IMR-90 (cell line): ENCODE data around the gene DDX10. TPM values are rescaled to one million over a fixed set of nuclear protein-coding genes. Genes with fewer than 3 reads are reported as not detected.

Experiments
- ATAC-seq: fragments of 200-7000 bp; cut with Tn5 transposase; 2 replicates; pipeline ENCODE4 v1.9.1; 2020; ENCODE audit warnings: low read depth, mild to moderate bottlenecking, moderate library complexity
- BruUV-seq: library from RNA; stranded (reverse); fragments of 400-500 nt; replicated peaks from 2 replicates; lab custom pipeline; 2021; lab: Mats Ljungman, UMichigan
- CTCF ChIA-PET: fragments of 300-600 bp; formaldehyde crosslinking; extraction: SDS; loops from one replicate; lab custom pipeline; 2021; ENCODE audit warnings: antibody characterized with exemption; lab: Yijun Ruan, JAX
- POLR2A ChIA-PET: fragments of 300-600 bp; sonication (Branson Sonifier 250); formaldehyde crosslinking; loops from one replicate; lab custom pipeline; 2022; ENCODE audit warnings: antibody characterized with exemption; ENCODE audit not compliant: unreplicated experiment; lab: Charles Lee
- DNase-seq: peaks from one replicate; pipeline ENCODE4 v3.0.0; 2013
- H2AFZ ChIP-seq: replicated peaks from 2 replicates; pipeline ENCODE3; 2013; ENCODE audit warnings: low read length, mild to moderate bottlenecking; ENCODE audit not compliant: poor library complexity
- H2AK5ac ChIP-seq: 2 replicates; pipeline ENCODE4 v1.6.1; 2013; ENCODE audit warnings: low read depth, low read length, inconsistent platforms
- H2AK9ac ChIP-seq: replicated peaks from 2 replicates; pipeline ENCODE3; 2013; ENCODE audit warnings: mild to moderate bottlenecking, low read depth, low read length, moderate library complexity; ENCODE audit not compliant: poor library complexity
- H2BK120ac ChIP-seq: 2 replicates; pipeline ENCODE4 v1.6.1; 2013; ENCODE audit warnings: low read depth, low read length, inconsistent platforms
- H2BK15ac ChIP-seq: 3 replicates; pipeline ENCODE4 v1.6.1; 2013; ENCODE audit warnings: low read depth, low read length, inconsistent platforms
- H2BK20ac ChIP-seq: 2 replicates; pipeline ENCODE4 v1.6.1; 2013; ENCODE audit warnings: low read depth, mild to moderate bottlenecking, inconsistent platforms, low read length, moderate library complexity
- H2BK5ac ChIP-seq: 2 replicates; pipeline ENCODE4 v1.6.1; 2013; ENCODE audit warnings: mild to moderate bottlenecking, low read depth, low read length, inconsistent platforms; ENCODE audit not compliant: poor library complexity, severe bottlenecking
- H3K14ac ChIP-seq: replicated peaks from 2 replicates; pipeline ENCODE4 v1.6.1; 2013; ENCODE audit warnings: low read depth, low read length, inconsistent platforms
- H3K18ac ChIP-seq: 2 replicates; pipeline ENCODE4 v1.6.1; 2013; ENCODE audit warnings: low read depth, low read length, control low read depth
- H3K23ac ChIP-seq: 2 replicates; pipeline ENCODE4 v1.6.1; 2013; ENCODE audit warnings: low read depth, low read length, inconsistent platforms
- H3K27ac ChIP-seq: 2 replicates; pipeline ENCODE4 v1.5.1; 2013; ENCODE audit warnings: mild to moderate bottlenecking, control low read depth, low read length; ENCODE audit not compliant: insufficient read depth
- H3K27me3 ChIP-seq: 2 replicates; pipeline ENCODE4 v1.6.1; 2013; ENCODE audit warnings: low read length; ENCODE audit not compliant: control insufficient read depth, insufficient read depth
- H3K36me3 ChIP-seq: 2 replicates; pipeline ENCODE4 v1.6.1; 2013; ENCODE audit warnings: low read length, mixed read lengths; ENCODE audit not compliant: control insufficient read depth, insufficient read depth
- H3K4ac ChIP-seq: 2 replicates; pipeline ENCODE4 v1.6.1; 2013; ENCODE audit warnings: low read depth, low read length, inconsistent platforms
- H3K4me1 ChIP-seq: 2 replicates; pipeline ENCODE4 v1.6.1; 2013; ENCODE audit warnings: low read length, mixed read lengths; ENCODE audit not compliant: control insufficient read depth, insufficient read depth
- H3K4me2 ChIP-seq: 2 replicates; pipeline ENCODE4 v1.6.1; 2013; ENCODE audit warnings: low read depth, mild to moderate bottlenecking, control low read depth, low read length, moderate library complexity
- H3K4me3 ChIP-seq: 2 replicates; pipeline ENCODE4 v1.5.1; 2013; ENCODE audit warnings: low read depth, mild to moderate bottlenecking, control low read depth, low read length, moderate library complexity; ENCODE audit not compliant: insufficient read depth
- H3K56ac ChIP-seq: 2 replicates; pipeline ENCODE4 v1.6.1; 2013; ENCODE audit warnings: low read length, inconsistent platforms; ENCODE audit not compliant: insufficient read depth; ENCODE audit errors: extremely low read depth
- H3K79me1 ChIP-seq, 2 experiments: 2 replicates each; pipeline ENCODE4 v1.6.1; 2013; ENCODE audit warnings: low read length in 2 of 2, inconsistent platforms in 1 of 2, low read depth in 1 of 2
- H3K9ac ChIP-seq: 2 replicates; pipeline ENCODE4 v1.6.1; 2013; ENCODE audit warnings: low read depth, low read length, control low read depth
- H3K9me1 ChIP-seq: 2 replicates; pipeline ENCODE4 v1.6.1; 2013; ENCODE audit warnings: low read length, inconsistent platforms; ENCODE audit not compliant: insufficient read depth
- H3K9me3 ChIP-seq: 2 replicates; pipeline ENCODE4 v1.6.1; 2013; ENCODE audit warnings: low read length; ENCODE audit not compliant: control insufficient read depth, insufficient read depth
- H4K20me1 ChIP-seq: 2 replicates; pipeline ENCODE4 v1.6.1; 2013; ENCODE audit warnings: low read length, inconsistent platforms; ENCODE audit not compliant: insufficient read depth
- H4K5ac ChIP-seq: 2 replicates; pipeline ENCODE4 v1.6.1; 2013; ENCODE audit warnings: mild to moderate bottlenecking, low read depth, low read length, control low read depth
- H4K8ac ChIP-seq, 2 experiments: 2 replicates each; pipeline ENCODE4 v1.6.1; 2013; ENCODE audit warnings: low read depth in 2 of 2, low read length in 2 of 2, control low read depth in 1 of 2, inconsistent platforms in 1 of 2
- H4K91ac ChIP-seq: 2 replicates; pipeline ENCODE4 v1.6.1; 2013; ENCODE audit warnings: low read depth, low read length, inconsistent platforms; ENCODE audit not compliant: insufficient read depth
- MAZ ChIP-seq: IDR thresholded peaks from 2 replicates; pipeline ENCODE4 v1.6.1; 2012; ENCODE audit warnings: low read depth, mild to moderate bottlenecking, low read length, improper control_type of control experiment, moderate library complexity, borderline replicate concordance
- RCOR1 ChIP-seq: IDR thresholded peaks from 2 replicates; pipeline ENCODE4 v1.6.1; 2012; ENCODE audit warnings: mild to moderate bottlenecking, low read length, improper control_type of control experiment; ENCODE audit not compliant: insufficient replicate concordance
- WGBS, 2 experiments: methylation state at CpG; one replicate each; pipeline versions ENCODE4 v1.1.5 to v1.1.7; 2013; ENCODE audit warnings: missing lambda C conversion rate in 2 of 2; ENCODE audit not compliant: insufficient read length in 1 of 2; ENCODE audit errors: extremely low coverage in 2 of 2; 5-methylcytosine and 5-hydroxymethylcytosine counted together
- dilution Hi-C: fragments of 300-500 bp; cut with HindIII; formaldehyde crosslinking; loops from one replicate; pipeline ENCODE4 v1.14.3; 2018; ENCODE audit warnings: low sequenced_read_pairs; ENCODE audit not compliant: unreplicated experiment
- in situ Hi-C: fragments of 300-500 bp; cut with MboI; formaldehyde crosslinking; loops from 3 replicates; pipeline ENCODE4 v1.14.3; 2019; ENCODE audit warnings: low sequenced_read_pairs, inconsistent platforms, mixed read lengths
- intact Hi-C: fragments of 100-400 bp; cut with micrococcal nuclease; formaldehyde crosslinking; loops from 2 replicates; pipeline ENCODE4 v1.10.0; 2022
- polyA plus RNA-seq, 3 experiments: library from polyadenylated mRNA; depleted of rRNA; stranded (reverse); fragments of >200 nt; gene quantifications; 2 replicates each; pipeline ENCODE4 v1.2.3, GENCODE V29; 2012; ENCODE audit warnings: low replicate concordance in 1 of 3
- total RNA-seq: library from RNA; depleted of rRNA; stranded (reverse); fragments of >200 nt; gene quantifications from 2 replicates; pipeline ENCODE4 v1.2.3, GENCODE V29; 2012

Gene DDX10
- total and polyA plus RNA-seq, 2 of the 4 experiments (the other 2 are of a cell fraction) = 20.0 to 31.9 TPM

GRCh38 chr11:108817976-108818375 lies 153.1 kb downstream of the DDX10 start:
- dilution Hi-C loops (no loop called here), intact Hi-C loops (no loop called here), in situ Hi-C loops (no loop called here)
- DNase-seq (no peak), ATAC-seq (no peak)
- Histone ChIP-seq H4K91ac (no peak overlapping the region), H2BK15ac (no peak overlapping the region), H3K9me3 (no peaks in the 10 kb centered on the region), H3K18ac (no peak overlapping the region), H3K4me3 (no peak overlapping the region), H3K4me1 (no peaks in the 10 kb centered on the region), H3K23ac (no peak overlapping the region), H3K14ac (no peak overlapping the region), H2AFZ (no peak overlapping the region), H2BK5ac (no peak overlapping the region), H3K9ac (no peak overlapping the region), H3K27ac (no peak overlapping the region), H2BK20ac (no peak overlapping the region), H3K79me1 (peaks cover 5 to 8% of the 10 kb centered on the region in 2 experiments; a peak in 2 of 4 replicates), H3K36me3 (no peaks in the 10 kb centered on the region), H3K56ac (no peak overlapping the region), H2AK5ac (no peak overlapping the region), H4K8ac (no peak overlapping the region), H2AK9ac (no peak overlapping the region), H4K5ac (no peak overlapping the region), H3K9me1 (no peaks in the 10 kb centered on the region), H3K4ac (no peak overlapping the region), H3K4me2 (no peak overlapping the region), H2BK120ac (no peak overlapping the region), H4K20me1 (no peaks in the 10 kb centered on the region), H3K27me3 (no peaks in the 10 kb centered on the region)
- POLR2A ChIA-PET = no interaction called here
- TF ChIP-seq RCOR1 = no peak
- no peak for TF ChIP-seq MAZ
- CTCF ChIA-PET = no interaction called here
- no TSS peak for BruUV-seq
- WGBS, 2 experiments = no CpG with 5 or more reads among the region's 5 CpGs
